ENCODE results near the gene PRR29.
A peak's percentile ranks its signal among the peaks of the same experiment; 100 is the strongest.
"Not testable (repeated sequence)": the region's sequence is repeated elsewhere in the genome, so short reads cannot be mapped to it uniquely, and the experiment has no call there.

Gene PRR29

GRCh38 chr17:64016974-64017373 is 18.8 kb downstream of the PRR29 start:
- no peak for DNase-seq

GRCh38 chr17:64017381-64017980 is 19.3 kb downstream of the PRR29 start:
- no peak for DNase-seq

GRCh38 chr17:64019551-64019961 is 21.4 kb downstream of the PRR29 start:
- not testable (repeated sequence) for DNase-seq

- peak; percentile 80 for DNase-seq
Observed at GRCh38 chr17:64020056-64020766, 22.1 kb downstream of the PRR29 start, which contains the start of gene ICAM2. ICAM2 (minus strand) TSS chr17:64020633; CDS start chr17:64006691, 13,942 bp downstream.

- DNase-seq, result peak; percentile 29
Observed at GRCh38 chr17:64022611-64023063, 24.5 kb downstream of the PRR29 start.

- no peak for DNase-seq
Observed at GRCh38 chr17:64024215-64024654, 26.1 kb downstream of the PRR29 start.

GRCh38 chr17:64024781-64025731 is 26.9 kb downstream of the PRR29 start:
- peak; percentile 38 for DNase-seq

GRCh38 chr17:64025732-64026294 is 27.7 kb downstream of the PRR29 start:
- peak; percentile 88 for DNase-seq

- DNase-seq, result peak; percentile 72
Observed at GRCh38 chr17:64028874-64029464, 30.8 kb downstream of the PRR29 start.

- no peak for DNase-seq
Observed at GRCh38 chr17:64032081-64032480, 33.9 kb downstream of the PRR29 start.

- no peak for DNase-seq
Observed at GRCh38 chr17:64036198-64036922, 38.2 kb downstream of the PRR29 start.

- no peak for DNase-seq
Observed at GRCh38 chr17:64037180-64037579, 39.0 kb downstream of the PRR29 start.

GRCh38 chr17:64037802-64038201 is 39.7 kb downstream of the PRR29 start:
- no peak for DNase-seq

- DNase-seq, result no peak
Observed at GRCh38 chr17:64038331-64039105, 40.4 kb downstream of the PRR29 start.

- DNase-seq, result no peak
Observed at GRCh38 chr17:64039106-64039400, 40.9 kb downstream of the PRR29 start.

GRCh38 chr17:64040206-64040605 is 42.1 kb downstream of the PRR29 start:
- DNase-seq, result no peak

- DNase-seq, result no peak
Observed at GRCh38 chr17:64041912-64042311, 43.8 kb downstream of the PRR29 start.

- no peak for DNase-seq
Observed at GRCh38 chr17:64042700-64043485, 44.7 kb downstream of the PRR29 start.

GRCh38 chr17:64045176-64045575 is 47.0 kb downstream of the PRR29 start:
- DNase-seq, result no peak

- no peak for DNase-seq
Observed at GRCh38 chr17:64048805-64049204, 50.7 kb downstream of the PRR29 start.

Data from activated naive CD4-positive, alpha-beta T cell treated with anti-CD3 and anti-CD28 coated beads, Interleukin-2, amount 50 U/mL, for 16 hours (primary cell).